Measurements from ENCODE around the gene PLP1. TPM values are rescaled to one million over a fixed set of nuclear protein-coding genes. Genes with fewer than 3 reads are reported as not detected.

Gene PLP1
- total RNA-seq, 1 experiment from 2014 or later: 3.4 TPM

- H3K27me3 ChIP-seq (replicated peaks; ENCODE audit: control insufficient read depth, insufficient read depth, low read length): no peaks in the 10 kb centered on the region
- TF ChIP-seq CTCF (IDR thresholded peaks at IDR 0.05; ENCODE audit: insufficient read depth in 1 of 2, low read depth in 1 of 2, low read length in 1 of 2, severe bottlenecking in 1 of 2, unreplicated experiment in 1 of 2): no peak
- intact Hi-C loops (cut with micrococcal nuclease; ENCODE audit: unreplicated experiment): no loop called here
- ChIA-PET POLR2A (no interaction called here), CTCF (no interaction called here)
- H3K4me1 ChIP-seq: no peaks in the 10 kb centered on the region
- no peaks in the 10 kb centered on the region for H3K36me3 ChIP-seq (ENCODE audit: control insufficient read depth, insufficient read depth, low read length)
- Mint-ChIP-seq H3K9me3 (ENCODE audit: unreplicated experiment) (no peaks in the 10 kb centered on the region), H3K4me3 (ENCODE audit: unreplicated experiment) (no peak overlapping the region), H3K4me1 (ENCODE audit: low read depth, unreplicated experiment) (no peaks in the 10 kb centered on the region), H3K27ac (ENCODE audit: unreplicated experiment) (no peak overlapping the region), H3K27me3 (ENCODE audit: insufficient read depth, unreplicated experiment) (no peaks in the 10 kb centered on the region), H3K36me3 (ENCODE audit: insufficient read depth, unreplicated experiment) (peaks cover 5% of the 10 kb centered on the region)
- no TSS peak for BruUV-seq (replicated peaks)
- H3K4me3 ChIP-seq (ENCODE audit: low read depth, low read length): no peak overlapping the region
- H3K9me3 ChIP-seq: no peaks in the 10 kb centered on the region
- no peak for DNase-seq
Observed at GRCh38 chrX:103797691-103798090, 21.1 kb downstream of the PLP1 start.

DNA sequence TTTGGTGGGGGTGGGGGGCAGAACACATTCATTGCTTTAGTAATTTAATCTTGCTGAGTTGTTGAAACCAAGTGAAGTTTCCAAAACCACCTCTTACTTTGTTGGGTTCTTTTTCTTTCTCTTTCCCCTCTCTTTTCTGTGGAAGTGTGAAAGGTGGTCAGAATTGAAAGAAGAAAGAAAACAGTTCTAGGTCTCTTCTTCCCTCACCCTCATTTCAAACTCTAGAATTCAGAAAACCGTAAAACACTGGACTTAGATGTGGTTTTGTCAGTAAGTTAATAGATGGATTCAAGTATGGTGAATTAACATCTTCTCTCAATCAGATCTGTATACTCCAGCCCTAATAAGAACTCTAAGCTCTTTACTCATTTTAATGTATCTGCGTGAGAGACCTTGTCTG lies 23.7 kb downstream of the PLP1 start:
- BruUV-seq (replicated peaks): no TSS peak

GRCh38 chrX:103805860-103806259 lies 29.2 kb downstream of the PLP1 start:
- Mint-ChIP-seq H3K27ac (ENCODE audit: unreplicated experiment) (no peak overlapping the region), H3K9me3 (ENCODE audit: unreplicated experiment) (no peaks in the 10 kb centered on the region), H3K36me3 (ENCODE audit: insufficient read depth, unreplicated experiment) (peaks cover 4% of the 10 kb centered on the region), H3K27me3 (ENCODE audit: insufficient read depth, unreplicated experiment) (no peaks in the 10 kb centered on the region), H3K4me3 (ENCODE audit: unreplicated experiment) (no peak overlapping the region), H3K4me1 (ENCODE audit: low read depth, unreplicated experiment) (peaks cover 8% of the 10 kb centered on the region)
- Histone ChIP-seq H3K27me3 (replicated peaks; ENCODE audit: control insufficient read depth, insufficient read depth, low read length) (no peaks in the 10 kb centered on the region), H3K4me1 (peaks cover 29% of the 10 kb centered on the region), H3K36me3 (ENCODE audit: control insufficient read depth, insufficient read depth, low read length) (no peaks in the 10 kb centered on the region), H3K9me3 (no peaks in the 10 kb centered on the region), H3K4me3 (ENCODE audit: low read depth, low read length) (no peak overlapping the region)
- intact Hi-C loops (cut with micrococcal nuclease; ENCODE audit: unreplicated experiment): loop anchor here (2.0 kb wide), 1 partner anchor 119 kb away; the partner anchor contains the start of gene MORF4L2
- ChIA-PET CTCF (no interaction called here), POLR2A (no interaction called here)
- BruUV-seq (replicated peaks): no TSS peak
- TF ChIP-seq CTCF (IDR thresholded peaks at IDR 0.05; ENCODE audit: insufficient read depth in 1 of 2, low read depth in 1 of 2, low read length in 1 of 2, severe bottlenecking in 1 of 2, unreplicated experiment in 1 of 2): no peak
- no peak for DNase-seq

More for the DNA sequence above, 23.7 kb downstream of the PLP1 start:
- CTCF ChIA-PET: no interaction called here
- intact Hi-C loops (cut with micrococcal nuclease; ENCODE audit: unreplicated experiment): no loop called here
- Histone ChIP-seq H3K4me1 (no peaks in the 10 kb centered on the region), H3K9me3 (no peaks in the 10 kb centered on the region), H3K36me3 (ENCODE audit: control insufficient read depth, insufficient read depth, low read length) (no peaks in the 10 kb centered on the region), H3K4me3 (ENCODE audit: low read depth, low read length) (no peak overlapping the region), H3K27me3 (replicated peaks; ENCODE audit: control insufficient read depth, insufficient read depth, low read length) (no peaks in the 10 kb centered on the region)
- Mint-ChIP-seq H3K9me3 (ENCODE audit: unreplicated experiment) (no peaks in the 10 kb centered on the region), H3K4me1 (ENCODE audit: low read depth, unreplicated experiment) (no peaks in the 10 kb centered on the region), H3K4me3 (ENCODE audit: unreplicated experiment) (no peak overlapping the region), H3K27me3 (ENCODE audit: insufficient read depth, unreplicated experiment) (no peaks in the 10 kb centered on the region), H3K27ac (ENCODE audit: unreplicated experiment) (no peak overlapping the region), H3K36me3 (ENCODE audit: insufficient read depth, unreplicated experiment) (peaks cover 5% of the 10 kb centered on the region)
- DNase-seq: no peak
- POLR2A ChIA-PET: no interaction called here
- TF ChIP-seq CTCF (IDR thresholded peaks at IDR 0.05; ENCODE audit: insufficient read depth in 1 of 2, low read depth in 1 of 2, low read length in 1 of 2, severe bottlenecking in 1 of 2, unreplicated experiment in 1 of 2): no peak

All from Caco-2 (cell line).